Chondrocyte (in vitro differentiated cells): ENCODE data around the gene PSTPIP1. TPM values are rescaled to one million over a fixed set of nuclear protein-coding genes. Genes with fewer than 3 reads are reported as not detected.
"Not testable (repeated sequence)": the region's sequence is repeated elsewhere in the genome, so short reads cannot be mapped to it uniquely, and the experiment has no call there.

Experiments used
- DNase-seq: peaks from one replicate; pipeline ENCODE4 v3.0.0; 2021; ENCODE audit warnings: mixed read lengths, low spot score
- H3K27ac Mint-ChIP-seq: one replicate; pipeline ENCODE4 v1.8.0; 2021; ENCODE audit warnings: mild to moderate bottlenecking, moderate library complexity, mixed read lengths; ENCODE audit not compliant: unreplicated experiment
- H3K27me3 Mint-ChIP-seq: 2 replicates; pipeline ENCODE4 v1.8.0; 2021; ENCODE audit warnings: low read depth, mixed read lengths
- H3K36me3 Mint-ChIP-seq: 2 replicates; pipeline ENCODE4 v1.8.0; 2021; ENCODE audit warnings: low read depth, mixed read lengths
- H3K4me1 Mint-ChIP-seq: 2 replicates; pipeline ENCODE4 v1.8.0; 2021; ENCODE audit warnings: low read depth, mild to moderate bottlenecking, mixed read lengths
- H3K4me3 Mint-ChIP-seq: one replicate; pipeline ENCODE4 v1.8.0; 2021; ENCODE audit warnings: mild to moderate bottlenecking, moderate library complexity, mixed read lengths; ENCODE audit not compliant: unreplicated experiment
- H3K9me3 Mint-ChIP-seq: 2 replicates; pipeline ENCODE4 v1.8.0; 2021; ENCODE audit warnings: low read depth, mixed read lengths
- total RNA-seq: library from RNA; stranded (reverse); gene quantifications from 3 replicates; pipeline ENCODE4 v1.2.1, GENCODE V29; 2021
- TF ChIP-seq, protein P1 (sequence below): fragments of 200-600 bp; sonication (generic); IDR thresholded peaks from 2 replicates; pipeline ENCODE4 v1.5.0; 2021; ENCODE audit warnings: antibody characterized with exemption, mild to moderate bottlenecking, moderate library complexity

The PSTPIP1 gene
- total RNA-seq, 1 donor from 2014 or later: not detected

DNA sequence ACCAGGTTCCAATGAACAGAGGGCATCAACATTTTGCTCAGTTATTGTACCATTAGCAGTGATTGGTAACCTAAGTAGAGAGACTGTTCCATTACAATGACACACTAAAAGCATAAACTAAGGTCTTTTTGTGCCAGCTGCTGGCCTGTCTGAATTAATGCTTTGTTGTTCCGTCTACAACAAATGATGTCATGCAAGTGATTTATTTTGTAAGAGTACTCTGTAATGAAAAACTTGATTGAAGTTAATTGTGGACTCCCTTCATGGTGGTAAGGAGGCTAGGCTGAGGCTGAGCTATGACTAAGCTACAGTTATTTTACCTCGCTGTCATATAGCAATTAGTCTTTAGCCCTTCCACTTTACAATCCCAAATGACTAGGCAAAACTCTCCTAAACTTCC is 40.2 kb upstream of the PSTPIP1 start:
- DNase-seq: no peak
- peaks cover 5% of the 10 kb centered on the region for H3K36me3 Mint-ChIP-seq
- no peaks in the 10 kb centered on the region for H3K4me1 Mint-ChIP-seq
- no peaks in the 10 kb centered on the region for H3K9me3 Mint-ChIP-seq
- H3K27me3 Mint-ChIP-seq: no peaks in the 10 kb centered on the region
- TF ChIP-seq, protein P1, sequence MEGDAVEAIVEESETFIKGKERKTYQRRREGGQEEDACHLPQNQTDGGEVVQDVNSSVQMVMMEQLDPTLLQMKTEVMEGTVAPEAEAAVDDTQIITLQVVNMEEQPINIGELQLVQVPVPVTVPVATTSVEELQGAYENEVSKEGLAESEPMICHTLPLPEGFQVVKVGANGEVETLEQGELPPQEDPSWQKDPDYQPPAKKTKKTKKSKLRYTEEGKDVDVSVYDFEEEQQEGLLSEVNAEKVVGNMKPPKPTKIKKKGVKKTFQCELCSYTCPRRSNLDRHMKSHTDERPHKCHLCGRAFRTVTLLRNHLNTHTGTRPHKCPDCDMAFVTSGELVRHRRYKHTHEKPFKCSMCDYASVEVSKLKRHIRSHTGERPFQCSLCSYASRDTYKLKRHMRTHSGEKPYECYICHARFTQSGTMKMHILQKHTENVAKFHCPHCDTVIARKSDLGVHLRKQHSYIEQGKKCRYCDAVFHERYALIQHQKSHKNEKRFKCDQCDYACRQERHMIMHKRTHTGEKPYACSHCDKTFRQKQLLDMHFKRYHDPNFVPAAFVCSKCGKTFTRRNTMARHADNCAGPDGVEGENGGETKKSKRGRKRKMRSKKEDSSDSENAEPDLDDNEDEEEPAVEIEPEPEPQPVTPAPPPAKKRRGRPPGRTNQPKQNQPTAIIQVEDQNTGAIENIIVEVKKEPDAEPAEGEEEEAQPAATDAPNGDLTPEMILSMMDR: no peak
- no peak overlapping the region for H3K27ac Mint-ChIP-seq
- H3K4me3 Mint-ChIP-seq: no peak overlapping the region

DNA sequence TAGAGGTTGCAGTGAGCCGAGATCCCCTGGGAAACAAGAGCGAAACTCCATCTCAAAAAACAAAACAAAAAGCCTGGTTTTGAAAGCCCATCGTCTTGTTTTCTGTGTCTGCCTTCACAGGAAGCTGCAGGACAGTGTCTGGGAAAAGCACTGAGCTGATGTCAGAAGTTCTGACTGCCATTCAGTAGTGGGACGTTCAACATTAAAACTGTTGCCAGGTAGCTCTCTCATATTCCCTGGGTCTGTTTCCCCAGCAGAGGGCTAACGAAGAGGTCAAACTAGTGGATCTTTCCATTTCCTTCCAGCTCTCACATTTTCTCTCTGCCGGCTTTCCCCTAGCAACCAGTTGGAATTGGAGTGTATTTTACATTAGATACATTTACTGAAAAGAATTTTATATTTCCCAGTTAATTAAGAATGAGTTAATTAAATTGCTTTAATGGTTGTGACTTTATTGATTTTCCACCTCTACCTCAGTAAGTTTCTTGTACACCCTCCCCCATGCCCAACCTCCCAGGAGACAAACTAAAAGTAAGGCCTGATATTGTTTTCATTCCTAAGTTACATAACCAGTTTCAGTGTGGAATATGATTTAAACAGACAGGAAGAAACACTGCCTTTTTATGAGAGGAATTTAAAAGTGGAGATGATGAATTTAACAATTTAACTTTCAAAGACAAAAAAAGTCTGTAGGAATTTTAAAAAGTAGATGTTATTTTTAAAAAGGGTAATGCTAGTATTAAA is 33.5 kb upstream of the PSTPIP1 start:
- Mint-ChIP-seq H3K27me3 (no peaks in the 10 kb centered on the region), H3K4me3 (no peak overlapping the region), H3K27ac (no peak overlapping the region), H3K36me3 (no peaks in the 10 kb centered on the region), H3K4me1 (peaks cover 27% of the 10 kb centered on the region), H3K9me3 (no peaks in the 10 kb centered on the region)
- TF ChIP-seq, protein P1: peak; percentile 21
- DNase-seq: no peak

DNA sequence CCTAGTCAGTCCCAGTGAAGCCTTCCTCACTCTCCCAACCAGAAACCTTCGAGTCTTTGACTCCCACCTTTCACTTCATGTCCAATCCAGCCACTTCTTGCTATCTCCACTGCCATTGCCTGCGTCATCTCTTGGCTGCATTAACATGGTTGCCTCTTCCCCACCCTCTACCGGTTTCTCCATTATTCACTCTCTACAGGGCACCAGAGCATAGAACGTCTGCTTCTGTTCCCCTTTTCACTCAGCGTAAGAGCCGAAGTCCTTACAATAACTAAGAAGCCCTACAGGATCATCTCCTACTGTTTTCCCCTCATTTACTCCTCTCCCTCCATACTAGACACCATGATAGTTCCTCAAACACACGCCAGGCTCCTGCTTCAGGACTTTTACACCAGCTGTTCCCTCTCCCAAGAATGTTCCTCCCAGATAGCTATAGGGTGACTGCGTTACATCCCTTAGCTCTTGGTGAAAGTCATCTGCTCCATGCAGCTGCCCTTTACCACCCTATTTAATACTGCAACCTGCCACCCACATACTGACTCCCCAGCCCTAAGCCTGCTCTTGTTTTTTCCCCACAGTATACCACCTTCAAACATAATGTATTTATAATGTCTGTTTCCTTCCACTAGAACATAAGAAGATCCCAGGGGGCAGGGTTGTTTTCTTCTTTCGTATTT is 32.5 kb upstream of the PSTPIP1 start:
- Mint-ChIP-seq H3K27ac (no peak overlapping the region), H3K36me3 (no peaks in the 10 kb centered on the region), H3K9me3 (no peaks in the 10 kb centered on the region), H3K4me3 (no peak overlapping the region), H3K4me1 (peaks cover 27% of the 10 kb centered on the region), H3K27me3 (no peaks in the 10 kb centered on the region)
- TF ChIP-seq, protein P1: no peak
- DNase-seq: no peak

DNA sequence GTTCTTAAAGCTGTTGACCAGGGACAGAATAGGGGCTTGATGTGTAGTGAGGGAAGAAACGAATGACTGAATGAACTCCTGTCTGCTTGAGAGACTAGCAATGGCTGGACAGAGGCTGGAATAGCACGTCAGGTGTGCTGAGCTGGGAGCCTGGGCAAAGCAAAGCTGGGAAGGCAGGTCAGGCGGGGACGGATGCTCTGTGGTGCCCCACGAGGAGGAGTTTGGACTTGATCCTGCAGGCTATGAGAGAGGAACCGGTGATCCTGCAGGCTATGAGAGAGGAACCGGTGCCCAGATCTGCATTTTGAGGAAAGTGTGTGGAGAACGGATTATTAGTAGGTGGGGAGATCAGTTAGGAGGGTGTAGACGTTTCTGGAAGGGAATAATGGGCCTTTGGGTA is 31.3 kb upstream of the PSTPIP1 start:
- no peaks in the 10 kb centered on the region for H3K9me3 Mint-ChIP-seq
- no peaks in the 10 kb centered on the region for H3K36me3 Mint-ChIP-seq
- H3K4me3 Mint-ChIP-seq: no peak overlapping the region
- H3K4me1 Mint-ChIP-seq: peaks cover 27% of the 10 kb centered on the region
- DNase-seq: no peak
- TF ChIP-seq, protein P1: no peak
- no peak overlapping the region for H3K27ac Mint-ChIP-seq
- no peaks in the 10 kb centered on the region for H3K27me3 Mint-ChIP-seq

DNA sequence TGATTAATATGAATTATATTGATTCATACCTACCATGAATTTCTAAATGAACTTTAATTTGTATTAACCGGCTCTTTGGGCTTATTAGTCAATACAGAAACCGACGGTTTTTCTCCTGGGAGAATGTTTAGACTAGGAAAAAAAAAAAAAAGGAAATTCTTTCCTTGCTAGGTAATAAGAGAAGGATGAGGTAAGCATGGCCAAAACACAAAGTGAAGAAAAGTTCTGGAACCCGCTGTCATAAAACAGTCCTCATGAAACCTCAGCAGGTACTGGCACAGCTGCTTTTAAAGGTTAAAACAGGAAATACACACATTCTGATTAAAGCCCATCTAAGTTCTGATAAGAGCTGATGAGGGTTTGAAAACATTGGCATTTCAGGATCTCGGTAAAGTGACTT is 30.8 kb upstream of the PSTPIP1 start:
- H3K4me3 Mint-ChIP-seq: no peak overlapping the region
- no peak for DNase-seq
- TF ChIP-seq, protein P1: no peak
- peaks cover 27% of the 10 kb centered on the region for H3K4me1 Mint-ChIP-seq
- no peaks in the 10 kb centered on the region for H3K27me3 Mint-ChIP-seq
- no peaks in the 10 kb centered on the region for H3K9me3 Mint-ChIP-seq
- no peak overlapping the region for H3K27ac Mint-ChIP-seq
- H3K36me3 Mint-ChIP-seq: no peaks in the 10 kb centered on the region

DNA sequence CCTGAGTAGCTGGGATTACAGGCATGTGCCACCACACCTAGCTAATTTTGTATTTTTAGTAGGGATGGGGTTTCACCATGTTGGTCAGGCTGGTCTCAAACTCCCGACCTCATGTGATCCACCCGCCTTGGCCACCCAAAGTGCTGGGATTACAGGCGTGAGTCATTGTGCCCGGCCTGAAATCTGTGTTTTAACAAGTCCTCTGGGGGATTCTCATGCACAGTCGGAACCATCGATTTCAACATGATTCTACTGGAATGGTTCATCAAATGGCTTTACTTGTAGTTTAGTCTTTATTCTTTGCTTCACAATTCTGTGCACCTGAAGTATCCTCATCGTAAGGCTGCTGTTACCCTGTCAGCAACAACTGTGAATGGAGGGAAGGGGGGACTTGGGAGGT is 28.9 kb upstream of the PSTPIP1 start:
- not testable (repeated sequence) for H3K4me3 Mint-ChIP-seq, H3K27ac Mint-ChIP-seq, H3K27me3 Mint-ChIP-seq, H3K36me3 Mint-ChIP-seq, DNase-seq, H3K9me3 Mint-ChIP-seq
- peaks cover 27% of the 10 kb centered on the region for H3K4me1 Mint-ChIP-seq
